Neutrophil (primary cell): ENCODE data around the gene IFIT1.
A peak's percentile ranks its signal among the peaks of the same experiment; 100 is the strongest.
"Not testable (repeated sequence)": the region's sequence is repeated elsewhere in the genome, so short reads cannot be mapped to it uniquely, and the experiment has no call there.

Experiments
- H3K27ac ChIP-seq: fragments of 200-600 bp; sonication (generic); 2 replicates; pipeline ENCODE4 v1.5.1; 2016; ENCODE audit warnings: mild to moderate bottlenecking, moderate library complexity
- H3K27me3 ChIP-seq: fragments of 200-600 bp; sonication (generic); 2 replicates; pipeline ENCODE4 v1.6.0; 2016; ENCODE audit warnings: mild to moderate bottlenecking
- H3K36me3 ChIP-seq: fragments of 200-600 bp; sonication (generic); 2 replicates; pipeline ENCODE4 v1.5.1; 2017
- H3K4me1 ChIP-seq, 2 experiments: fragments of 200-600 bp in 1 of 2; sonication (generic) in 1 of 2; 1 replicate in 1 of 2; 2 replicates in 1 of 2; pipeline versions ENCODE4 v1.5.1 to v1.6.1; 2013 to 2016; ENCODE audit warnings: low read depth in 1 of 2, low read length in 1 of 2, mild to moderate bottlenecking in 1 of 2, moderate library complexity in 1 of 2; ENCODE audit not compliant: control insufficient read depth in 1 of 2, insufficient read depth in 1 of 2
- H3K4me3 ChIP-seq, 2 experiments: fragments of 200-600 bp in 1 of 2; sonication (generic) in 1 of 2; 1 replicate in 1 of 2; 2 replicates in 1 of 2; pipeline ENCODE4 v1.5.1; 2013 to 2016; ENCODE audit warnings: low read depth in 1 of 2, low read length in 1 of 2, mild to moderate bottlenecking in 1 of 2, moderate library complexity in 1 of 2
- H3K9me3 ChIP-seq: fragments of 200-600 bp; sonication (generic); 2 replicates; pipeline ENCODE4 v1.5.1; 2016
- CTCF ChIP-seq: fragments of 200-600 bp; sonication (generic); IDR thresholded peaks from 2 replicates; pipeline ENCODE4 v1.5.1; 2016; ENCODE audit warnings: antibody characterized with exemption

IFIT1 gene

DNA sequence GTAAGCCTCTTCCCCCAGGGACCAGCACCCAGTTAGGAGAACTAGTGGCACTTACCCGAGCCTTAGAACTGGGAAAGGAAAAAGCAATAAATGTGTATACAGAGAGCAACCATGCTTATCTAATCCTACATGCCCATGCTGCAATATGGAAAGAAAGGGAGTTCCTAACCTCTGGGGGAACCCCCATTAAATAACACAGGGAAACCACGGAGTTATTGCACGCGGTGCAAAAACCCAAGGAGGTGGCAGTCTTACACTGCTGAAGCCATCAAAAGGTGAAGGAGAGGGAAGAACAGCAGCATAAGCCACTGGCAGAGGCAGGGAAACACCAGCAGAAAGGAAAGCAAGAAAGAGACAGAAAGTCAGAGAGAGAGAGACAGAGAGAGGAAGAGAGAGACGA, 18.1 kb downstream of the IFIT1 start:
- peaks cover 14% of the 10 kb centered on the region in 2 experiments for H3K4me1 ChIP-seq
- not testable (repeated sequence) for H3K27me3 ChIP-seq, H3K27ac ChIP-seq, H3K4me3 ChIP-seq, H3K9me3 ChIP-seq, H3K36me3 ChIP-seq

DNA sequence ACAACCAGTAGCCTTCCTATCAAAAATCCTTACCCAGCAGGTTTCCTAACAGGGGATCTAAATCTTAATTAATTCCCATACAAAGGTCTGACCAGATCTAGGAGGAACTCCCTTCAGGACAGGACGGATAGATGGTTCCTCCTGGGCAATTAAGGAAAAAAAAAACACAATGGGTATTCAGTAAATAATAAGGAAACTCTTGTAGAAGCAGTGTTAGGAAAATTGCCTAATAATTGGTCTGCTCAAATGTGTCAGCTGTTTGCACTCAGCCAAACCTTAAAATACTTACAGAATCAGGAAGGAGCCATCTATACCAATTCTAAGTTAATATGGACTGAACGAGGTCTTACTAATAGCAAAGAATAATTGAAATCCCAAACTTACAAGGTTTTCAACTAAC, 18.7 kb downstream of the IFIT1 start:
- not testable (repeated sequence) for H3K36me3 ChIP-seq, H3K27ac ChIP-seq, H3K27me3 ChIP-seq, H3K4me3 ChIP-seq, H3K9me3 ChIP-seq
- peaks cover 19 to 20% of the 10 kb centered on the region in 2 experiments for H3K4me1 ChIP-seq

GRCh38 chr10:89412276-89412675, 19.9 kb downstream of the IFIT1 start:
- not testable (repeated sequence) for H3K36me3 ChIP-seq, H3K4me3 ChIP-seq
- peaks cover 23 to 25% of the 10 kb centered on the region in 2 experiments for H3K4me1 ChIP-seq

DNA sequence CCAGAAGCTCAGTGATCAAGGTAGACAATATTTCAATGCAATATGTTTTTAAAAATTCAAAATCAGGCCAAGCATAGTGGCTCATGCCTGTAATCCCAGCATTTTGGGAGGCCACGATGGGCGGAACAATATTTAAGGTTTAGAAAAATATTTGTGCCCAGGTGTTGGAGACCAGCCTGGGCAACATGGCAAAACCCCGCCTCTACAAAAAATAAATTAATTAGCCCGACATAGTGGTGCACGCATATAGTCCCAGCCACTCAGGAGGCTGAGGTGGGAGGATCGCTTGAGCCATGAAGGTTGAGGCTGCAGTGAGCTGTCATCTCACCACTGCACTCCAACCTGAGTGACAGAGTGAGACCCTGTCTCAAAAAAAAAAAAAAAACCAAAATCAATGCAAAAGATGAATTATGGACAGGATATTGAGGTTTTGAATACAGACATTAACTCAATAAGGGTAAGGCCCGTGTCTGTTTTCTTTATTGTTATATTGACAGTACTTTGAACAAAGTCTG, 21.0 kb downstream of the IFIT1 start:
- TF ChIP-seq CTCF, result no peak
- Histone ChIP-seq H3K27ac (peak overlapping the region; percentile 94), H3K4me3 (peak overlapping the region; percentile 96 to 97), H3K9me3 (no peaks in the 10 kb centered on the region), H3K27me3 (peaks cover 16% of the 10 kb centered on the region), H3K4me1 (peaks cover 23 to 25% of the 10 kb centered on the region in 2 experiments), H3K36me3 (peaks cover 13% of the 10 kb centered on the region)

More at GRCh38 chr10:89412276-89412675, 19.9 kb downstream of the IFIT1 start:
- H3K27ac ChIP-seq, H3K9me3 ChIP-seq: not testable (repeated sequence)
- H3K27me3 ChIP-seq, result peaks cover 16% of the 10 kb centered on the region

DNA sequence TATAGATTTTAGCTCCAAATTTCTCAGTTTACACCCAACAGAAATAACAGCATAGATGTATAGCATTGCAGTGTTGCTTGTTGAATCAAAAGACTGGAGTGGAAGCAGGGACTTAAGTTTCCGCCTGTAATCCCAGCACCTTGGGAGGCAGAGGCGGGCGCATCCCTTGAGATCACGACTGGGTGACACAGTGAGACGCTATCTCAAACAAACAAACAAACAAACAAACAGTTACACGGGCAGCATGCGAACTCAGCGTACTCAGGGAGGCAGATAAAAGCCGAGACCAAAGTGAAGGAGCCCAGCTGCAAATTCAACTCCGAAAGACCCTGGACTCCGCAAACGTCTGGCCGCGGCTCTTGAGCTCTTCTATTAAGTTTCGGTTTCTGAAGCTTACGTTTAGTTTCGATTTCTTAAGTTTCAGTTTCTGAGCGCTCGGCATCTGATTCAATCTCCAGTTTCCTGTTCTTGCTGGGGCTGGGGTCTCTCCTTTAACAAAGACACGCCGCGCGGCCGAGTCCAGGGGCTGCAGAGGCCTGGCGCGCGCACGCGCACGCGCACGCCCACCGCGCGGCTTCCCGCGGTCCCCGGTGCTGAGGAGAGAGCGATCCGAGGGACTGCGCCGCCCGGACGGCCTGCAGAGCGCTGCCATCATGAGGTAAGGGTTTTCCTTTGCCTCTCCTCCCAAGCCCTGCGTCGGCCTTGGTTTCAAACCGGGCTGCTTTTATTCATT, 21.9 kb downstream of the IFIT1 start, which contains the start of gene IFIT5:
Gene IFIT5 (plus strand): TSS at position 423 of the 733 bp plus-strand sequence. CDS start 231 bp downstream, at position 654.
- H3K4me1 ChIP-seq, result peaks cover 23 to 25% of the 10 kb centered on the region in 2 experiments
- no peaks in the 10 kb centered on the region for H3K9me3 ChIP-seq
- H3K27ac ChIP-seq, result peak within 1 kb of the TSS; percentile 94
- peak within 1 kb of the TSS; percentile 96 to 97 for H3K4me3 ChIP-seq
- no peak for TF ChIP-seq CTCF
- peaks cover 13% of the 10 kb centered on the region for H3K36me3 ChIP-seq
- peaks cover 16% of the 10 kb centered on the region for H3K27me3 ChIP-seq

GRCh38 chr10:89414879-89415821, 22.7 kb downstream of the IFIT1 start:
- TF ChIP-seq CTCF, result peak; percentile 5
- Histone ChIP-seq H3K4me1 (peaks cover 23 to 25% of the 10 kb centered on the region in 2 experiments), H3K36me3 (peaks cover 13% of the 10 kb centered on the region), H3K4me3 (peak overlapping the region; percentile 96 to 97), H3K27ac (peak overlapping the region; percentile 94), H3K9me3 (no peaks in the 10 kb centered on the region), H3K27me3 (peaks cover 16% of the 10 kb centered on the region)
